IMR-90 (cell line): ENCODE results near the gene PCNX2. TPM values are rescaled to one million over a fixed set of nuclear protein-coding genes. Genes with fewer than 3 reads are reported as not detected.

Experiments
- ATAC-seq: fragments of 200-7000 bp; cut with Tn5 transposase; 2 replicates; pipeline ENCODE4 v1.9.1; 2020; ENCODE audit warnings: low read depth, mild to moderate bottlenecking, moderate library complexity
- BruUV-seq: library from RNA; stranded (reverse); fragments of 400-500 nt; replicated peaks from 2 replicates; lab custom pipeline; 2021; lab: Mats Ljungman, UMichigan
- CTCF ChIA-PET: fragments of 300-600 bp; formaldehyde crosslinking; extraction: SDS; loops from one replicate; lab custom pipeline; 2021; ENCODE audit warnings: antibody characterized with exemption; lab: Yijun Ruan, JAX
- POLR2A ChIA-PET: fragments of 300-600 bp; sonication (Branson Sonifier 250); formaldehyde crosslinking; loops from one replicate; lab custom pipeline; 2022; ENCODE audit warnings: antibody characterized with exemption; ENCODE audit not compliant: unreplicated experiment; lab: Charles Lee
- DNase-seq: peaks from one replicate; pipeline ENCODE4 v3.0.0; 2013
- H2AFZ ChIP-seq: replicated peaks from 2 replicates; pipeline ENCODE3; 2013; ENCODE audit warnings: low read length, mild to moderate bottlenecking; ENCODE audit not compliant: poor library complexity
- H2AK5ac ChIP-seq: 2 replicates; pipeline ENCODE4 v1.6.1; 2013; ENCODE audit warnings: low read depth, low read length, inconsistent platforms
- H2AK9ac ChIP-seq: replicated peaks from 2 replicates; pipeline ENCODE3; 2013; ENCODE audit warnings: mild to moderate bottlenecking, low read depth, low read length, moderate library complexity; ENCODE audit not compliant: poor library complexity
- H2BK120ac ChIP-seq: 2 replicates; pipeline ENCODE4 v1.6.1; 2013; ENCODE audit warnings: low read depth, low read length, inconsistent platforms
- H2BK15ac ChIP-seq: 3 replicates; pipeline ENCODE4 v1.6.1; 2013; ENCODE audit warnings: low read depth, low read length, inconsistent platforms
- H2BK20ac ChIP-seq: 2 replicates; pipeline ENCODE4 v1.6.1; 2013; ENCODE audit warnings: low read depth, mild to moderate bottlenecking, inconsistent platforms, low read length, moderate library complexity
- H2BK5ac ChIP-seq: 2 replicates; pipeline ENCODE4 v1.6.1; 2013; ENCODE audit warnings: mild to moderate bottlenecking, low read depth, low read length, inconsistent platforms; ENCODE audit not compliant: poor library complexity, severe bottlenecking
- H3K14ac ChIP-seq: replicated peaks from 2 replicates; pipeline ENCODE4 v1.6.1; 2013; ENCODE audit warnings: low read depth, low read length, inconsistent platforms
- H3K18ac ChIP-seq: 2 replicates; pipeline ENCODE4 v1.6.1; 2013; ENCODE audit warnings: low read depth, low read length, control low read depth
- H3K23ac ChIP-seq: 2 replicates; pipeline ENCODE4 v1.6.1; 2013; ENCODE audit warnings: low read depth, low read length, inconsistent platforms
- H3K27ac ChIP-seq: 2 replicates; pipeline ENCODE4 v1.5.1; 2013; ENCODE audit warnings: mild to moderate bottlenecking, control low read depth, low read length; ENCODE audit not compliant: insufficient read depth
- H3K27me3 ChIP-seq: 2 replicates; pipeline ENCODE4 v1.6.1; 2013; ENCODE audit warnings: low read length; ENCODE audit not compliant: control insufficient read depth, insufficient read depth
- H3K36me3 ChIP-seq: 2 replicates; pipeline ENCODE4 v1.6.1; 2013; ENCODE audit warnings: low read length, mixed read lengths; ENCODE audit not compliant: control insufficient read depth, insufficient read depth
- H3K4ac ChIP-seq: 2 replicates; pipeline ENCODE4 v1.6.1; 2013; ENCODE audit warnings: low read depth, low read length, inconsistent platforms
- H3K4me1 ChIP-seq: 2 replicates; pipeline ENCODE4 v1.6.1; 2013; ENCODE audit warnings: low read length, mixed read lengths; ENCODE audit not compliant: control insufficient read depth, insufficient read depth
- H3K4me2 ChIP-seq: 2 replicates; pipeline ENCODE4 v1.6.1; 2013; ENCODE audit warnings: low read depth, mild to moderate bottlenecking, control low read depth, low read length, moderate library complexity
- H3K4me3 ChIP-seq: 2 replicates; pipeline ENCODE4 v1.5.1; 2013; ENCODE audit warnings: low read depth, mild to moderate bottlenecking, control low read depth, low read length, moderate library complexity; ENCODE audit not compliant: insufficient read depth
- H3K56ac ChIP-seq: 2 replicates; pipeline ENCODE4 v1.6.1; 2013; ENCODE audit warnings: low read length, inconsistent platforms; ENCODE audit not compliant: insufficient read depth; ENCODE audit errors: extremely low read depth
- H3K79me1 ChIP-seq, 2 experiments: 2 replicates each; pipeline ENCODE4 v1.6.1; 2013; ENCODE audit warnings: low read length in 2 of 2, inconsistent platforms in 1 of 2, low read depth in 1 of 2
- H3K9ac ChIP-seq: 2 replicates; pipeline ENCODE4 v1.6.1; 2013; ENCODE audit warnings: low read depth, low read length, control low read depth
- H3K9me1 ChIP-seq: 2 replicates; pipeline ENCODE4 v1.6.1; 2013; ENCODE audit warnings: low read length, inconsistent platforms; ENCODE audit not compliant: insufficient read depth
- H3K9me3 ChIP-seq: 2 replicates; pipeline ENCODE4 v1.6.1; 2013; ENCODE audit warnings: low read length; ENCODE audit not compliant: control insufficient read depth, insufficient read depth
- H4K20me1 ChIP-seq: 2 replicates; pipeline ENCODE4 v1.6.1; 2013; ENCODE audit warnings: low read length, inconsistent platforms; ENCODE audit not compliant: insufficient read depth
- H4K5ac ChIP-seq: 2 replicates; pipeline ENCODE4 v1.6.1; 2013; ENCODE audit warnings: mild to moderate bottlenecking, low read depth, low read length, control low read depth
- H4K8ac ChIP-seq, 2 experiments: 2 replicates each; pipeline ENCODE4 v1.6.1; 2013; ENCODE audit warnings: low read depth in 2 of 2, low read length in 2 of 2, control low read depth in 1 of 2, inconsistent platforms in 1 of 2
- H4K91ac ChIP-seq: 2 replicates; pipeline ENCODE4 v1.6.1; 2013; ENCODE audit warnings: low read depth, low read length, inconsistent platforms; ENCODE audit not compliant: insufficient read depth
- MAFK ChIP-seq: IDR thresholded peaks from 2 replicates; pipeline ENCODE4 v1.6.1; 2012; ENCODE audit warnings: low read depth, low read length, improper control_type of control experiment
- RAD21 ChIP-seq: IDR thresholded peaks from 2 replicates; pipeline ENCODE4 v1.6.1; 2012; ENCODE audit warnings: low read length, improper control_type of control experiment
- WGBS, 2 experiments: methylation state at CpG; one replicate each; pipeline versions ENCODE4 v1.1.5 to v1.1.7; 2013; ENCODE audit warnings: missing lambda C conversion rate in 2 of 2; ENCODE audit not compliant: insufficient read length in 1 of 2; ENCODE audit errors: extremely low coverage in 2 of 2; 5-methylcytosine and 5-hydroxymethylcytosine counted together
- dilution Hi-C: fragments of 300-500 bp; cut with HindIII; formaldehyde crosslinking; loops from one replicate; pipeline ENCODE4 v1.14.3; 2018; ENCODE audit warnings: low sequenced_read_pairs; ENCODE audit not compliant: unreplicated experiment
- in situ Hi-C: fragments of 300-500 bp; cut with MboI; formaldehyde crosslinking; loops from 3 replicates; pipeline ENCODE4 v1.14.3; 2019; ENCODE audit warnings: low sequenced_read_pairs, inconsistent platforms, mixed read lengths
- intact Hi-C: fragments of 100-400 bp; cut with micrococcal nuclease; formaldehyde crosslinking; loops from 2 replicates; pipeline ENCODE4 v1.10.0; 2022
- polyA plus RNA-seq, 3 experiments: library from polyadenylated mRNA; depleted of rRNA; stranded (reverse); fragments of >200 nt; gene quantifications; 2 replicates each; pipeline ENCODE4 v1.2.3, GENCODE V29; 2012; ENCODE audit warnings: low replicate concordance in 1 of 3
- total RNA-seq: library from RNA; depleted of rRNA; stranded (reverse); fragments of >200 nt; gene quantifications from 2 replicates; pipeline ENCODE4 v1.2.3, GENCODE V29; 2012

The PCNX2 gene
- total and polyA plus RNA-seq, 2 of the 4 experiments (the other 2 are of a cell fraction) = 15.9 to 22.6 TPM

DNA sequence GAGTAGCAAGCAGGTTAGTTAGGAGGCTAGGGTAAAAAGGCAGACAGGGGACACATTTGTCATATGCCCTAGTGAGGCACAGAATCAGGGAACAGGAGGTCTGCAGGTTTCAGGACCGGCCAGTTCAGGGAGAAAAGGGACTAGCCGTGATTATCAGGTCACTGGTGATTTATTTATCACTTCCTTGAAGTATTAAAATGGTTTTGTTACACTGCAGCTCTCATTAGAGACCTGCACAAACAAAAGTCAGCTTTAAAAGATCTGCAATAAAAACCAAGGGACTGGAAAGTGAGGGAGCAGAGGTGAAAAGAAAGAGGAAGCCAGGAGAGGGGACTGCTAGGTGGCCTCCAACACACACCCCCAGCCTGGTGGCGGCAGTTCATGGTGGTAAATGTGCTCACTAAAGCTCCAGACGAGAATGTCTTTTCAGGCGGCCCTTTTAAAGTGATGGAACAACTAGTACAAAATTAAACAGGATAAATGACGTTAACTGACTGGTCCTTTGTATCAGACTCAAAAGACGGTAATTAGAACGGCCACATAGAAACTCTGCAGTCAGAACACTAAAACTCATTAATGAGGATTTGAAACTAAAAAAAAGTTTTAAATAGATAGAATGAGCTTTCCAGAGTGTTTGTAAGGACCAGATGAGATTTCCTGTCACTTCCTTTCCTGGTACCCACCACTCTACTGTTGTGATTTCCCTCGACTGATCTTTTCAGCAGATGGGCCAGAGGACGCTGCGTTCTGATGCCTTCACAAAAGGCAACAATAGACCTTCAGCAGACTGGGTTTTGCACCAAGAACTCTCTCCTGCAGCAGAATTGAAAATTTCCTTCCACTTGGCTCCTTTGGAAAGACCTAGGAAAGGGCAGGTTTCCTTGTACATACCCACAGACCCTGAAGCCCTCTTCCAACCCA is 208.3 kb downstream of the PCNX2 start:
- CTCF ChIA-PET = no interaction called here
- Histone ChIP-seq H2BK20ac (no peak overlapping the region), H3K23ac (no peak overlapping the region), H3K4ac (no peak overlapping the region), H3K9me1 (0 out of 2 replicates have a peak, but pooled peaks cover 3% of the 10 kb centered on the region), H3K9me3 (no peaks in the 10 kb centered on the region), H2AFZ (no peak overlapping the region), H2BK15ac (no peak overlapping the region), H4K8ac (no peak overlapping the region), H4K91ac (no peak overlapping the region), H2AK9ac (no peak overlapping the region), H3K36me3 (no peaks in the 10 kb centered on the region; the same call in 1 of the 2 replicates), H3K27me3 (no peaks in the 10 kb centered on the region), H3K56ac (no peak overlapping the region), H3K14ac (no peak overlapping the region), H3K4me3 (no peak overlapping the region), H3K4me1 (no peaks in the 10 kb centered on the region; the same call in 1 of the 2 replicates), H3K9ac (no peak overlapping the region), H2BK5ac (no peak overlapping the region), H3K4me2 (no peak overlapping the region), H2AK5ac (no peak overlapping the region), H3K27ac (no peak overlapping the region), H4K5ac (no peak overlapping the region), H4K20me1 (no peaks in the 10 kb centered on the region), H3K79me1 (no peaks in the 10 kb centered on the region), H3K18ac (no peak overlapping the region; the same call in 1 of the 2 replicates), H2BK120ac (no peak overlapping the region)
- TF ChIP-seq MAFK = no peak
- TF ChIP-seq RAD21 = no peak
- ATAC-seq = no peak
- in situ Hi-C loops = no loop called here
- POLR2A ChIA-PET = no interaction called here
- 93% methylated on average over 3 of the region's 11 CpGs; no CpG with 5 or more reads in 1 of the 2 experiments for WGBS, 2 experiments
- dilution Hi-C loops = no loop called here
- no peak for DNase-seq
- intact Hi-C loops = no loop called here
- no TSS peak for BruUV-seq
